ENCODE measurements around the gene SFXN2.

DNA sequence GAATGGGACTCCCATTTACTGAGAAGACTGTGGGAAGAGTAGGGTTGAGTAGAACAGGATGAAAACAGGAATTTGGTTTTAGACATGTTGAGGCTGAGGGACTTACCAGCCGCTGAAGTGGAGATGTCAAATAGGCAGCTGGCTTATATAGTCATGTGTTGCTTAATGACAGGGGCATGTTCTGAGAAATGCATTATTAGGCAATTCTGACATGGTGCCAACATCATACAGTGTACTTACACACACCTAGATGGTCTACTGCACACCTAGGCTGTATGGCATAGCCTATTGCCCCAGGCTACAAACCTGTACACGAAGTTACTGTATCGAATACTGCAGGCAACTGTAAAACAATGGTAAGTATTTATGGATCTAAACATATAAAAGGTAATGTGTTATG is 17.7 kb upstream of the SFXN2 start:
- TF ChIP-seq, protein P1, sequence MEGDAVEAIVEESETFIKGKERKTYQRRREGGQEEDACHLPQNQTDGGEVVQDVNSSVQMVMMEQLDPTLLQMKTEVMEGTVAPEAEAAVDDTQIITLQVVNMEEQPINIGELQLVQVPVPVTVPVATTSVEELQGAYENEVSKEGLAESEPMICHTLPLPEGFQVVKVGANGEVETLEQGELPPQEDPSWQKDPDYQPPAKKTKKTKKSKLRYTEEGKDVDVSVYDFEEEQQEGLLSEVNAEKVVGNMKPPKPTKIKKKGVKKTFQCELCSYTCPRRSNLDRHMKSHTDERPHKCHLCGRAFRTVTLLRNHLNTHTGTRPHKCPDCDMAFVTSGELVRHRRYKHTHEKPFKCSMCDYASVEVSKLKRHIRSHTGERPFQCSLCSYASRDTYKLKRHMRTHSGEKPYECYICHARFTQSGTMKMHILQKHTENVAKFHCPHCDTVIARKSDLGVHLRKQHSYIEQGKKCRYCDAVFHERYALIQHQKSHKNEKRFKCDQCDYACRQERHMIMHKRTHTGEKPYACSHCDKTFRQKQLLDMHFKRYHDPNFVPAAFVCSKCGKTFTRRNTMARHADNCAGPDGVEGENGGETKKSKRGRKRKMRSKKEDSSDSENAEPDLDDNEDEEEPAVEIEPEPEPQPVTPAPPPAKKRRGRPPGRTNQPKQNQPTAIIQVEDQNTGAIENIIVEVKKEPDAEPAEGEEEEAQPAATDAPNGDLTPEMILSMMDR (conservative IDR thresholded peaks at IDR 0.05 in 1 of 2, IDR thresholded peaks at IDR 0.05 in 1 of 2; ENCODE audit: low read depth in 1 of 2, low read length in 2 of 2), result no peak
- no peak for TF ChIP-seq EZH2 (IDR thresholded peaks at IDR 0.05; ENCODE audit: low read length, missing control alignments)

Data from fibroblast of lung (primary cell).